ENCODE results near the gene TACC2. TPM values are rescaled to one million over a fixed set of nuclear protein-coding genes. Genes with fewer than 3 reads are reported as not detected.

The TACC2 gene
- total RNA-seq, 1 experiment from 2014 or later, result 15.8 TPM

DNA sequence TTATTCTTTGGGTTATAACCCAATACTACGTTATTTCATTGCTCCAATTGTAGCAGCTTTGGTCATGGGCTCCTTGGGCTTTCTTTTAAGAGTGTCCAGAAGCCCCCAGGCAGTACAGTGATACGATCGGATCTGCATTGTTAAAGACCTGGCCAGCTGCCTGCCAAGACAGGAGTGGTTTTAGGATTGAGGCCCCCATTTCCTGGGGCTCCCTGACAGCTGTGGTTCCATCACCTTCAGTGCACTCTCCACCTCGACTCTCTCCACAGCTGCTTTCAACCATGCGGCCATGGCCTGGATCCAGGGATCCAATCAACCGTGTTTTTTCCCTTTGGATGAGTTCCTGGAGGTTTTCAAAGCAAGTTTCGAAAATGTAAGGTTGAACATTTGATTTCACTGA is 158.7 kb downstream of the TACC2 start:
- no peak for TF ChIP-seq EZH2 (IDR thresholded peaks at IDR 0.05; ENCODE audit: low read depth)
- TF ChIP-seq, protein P1, sequence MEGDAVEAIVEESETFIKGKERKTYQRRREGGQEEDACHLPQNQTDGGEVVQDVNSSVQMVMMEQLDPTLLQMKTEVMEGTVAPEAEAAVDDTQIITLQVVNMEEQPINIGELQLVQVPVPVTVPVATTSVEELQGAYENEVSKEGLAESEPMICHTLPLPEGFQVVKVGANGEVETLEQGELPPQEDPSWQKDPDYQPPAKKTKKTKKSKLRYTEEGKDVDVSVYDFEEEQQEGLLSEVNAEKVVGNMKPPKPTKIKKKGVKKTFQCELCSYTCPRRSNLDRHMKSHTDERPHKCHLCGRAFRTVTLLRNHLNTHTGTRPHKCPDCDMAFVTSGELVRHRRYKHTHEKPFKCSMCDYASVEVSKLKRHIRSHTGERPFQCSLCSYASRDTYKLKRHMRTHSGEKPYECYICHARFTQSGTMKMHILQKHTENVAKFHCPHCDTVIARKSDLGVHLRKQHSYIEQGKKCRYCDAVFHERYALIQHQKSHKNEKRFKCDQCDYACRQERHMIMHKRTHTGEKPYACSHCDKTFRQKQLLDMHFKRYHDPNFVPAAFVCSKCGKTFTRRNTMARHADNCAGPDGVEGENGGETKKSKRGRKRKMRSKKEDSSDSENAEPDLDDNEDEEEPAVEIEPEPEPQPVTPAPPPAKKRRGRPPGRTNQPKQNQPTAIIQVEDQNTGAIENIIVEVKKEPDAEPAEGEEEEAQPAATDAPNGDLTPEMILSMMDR (conservative IDR thresholded peaks at IDR 0.05), result no peak
- Histone ChIP-seq H3K9me3 (ENCODE audit: insufficient read depth, low read depth) (no peaks in the 10 kb centered on the region), H3F3A (ENCODE audit: insufficient read depth, low read depth) (no peaks in the 10 kb centered on the region), H3K27ac (no peak overlapping the region), H4K20me1 (ENCODE audit: insufficient read depth) (no peaks in the 10 kb centered on the region), H3K36me3 (ENCODE audit: low read depth) (peaks cover 4% of the 10 kb centered on the region; the same call in 1 of the 2 replicates), H3K4me3 (no peak overlapping the region), H3K4me2 (no peak overlapping the region), H3K27me3 (ENCODE audit: insufficient read depth, low read depth) (no peaks in the 10 kb centered on the region), H2AFZ (no peak overlapping the region), H3K79me2 (ENCODE audit: low read depth) (no peaks in the 10 kb centered on the region), H3K4me1 (replicated peaks; ENCODE audit: insufficient read depth) (no peaks in the 10 kb centered on the region), H3K9me2 (ENCODE audit: insufficient read depth) (no peaks in the 10 kb centered on the region)
- POLR2A ChIA-PET (ENCODE audit: unreplicated experiment), result no interaction called here
- intact Hi-C loops (cut with micrococcal nuclease; ENCODE audit: unreplicated experiment), result loop anchor here (10.0 kb wide), 2 partner anchors 117 to 287 kb away; no protein-coding TSS in a partner anchor
- BruUV-seq (replicated peaks), result no TSS peak
- CTCF ChIA-PET, result no interaction called here
- DNase-seq, result no peak

DNA sequence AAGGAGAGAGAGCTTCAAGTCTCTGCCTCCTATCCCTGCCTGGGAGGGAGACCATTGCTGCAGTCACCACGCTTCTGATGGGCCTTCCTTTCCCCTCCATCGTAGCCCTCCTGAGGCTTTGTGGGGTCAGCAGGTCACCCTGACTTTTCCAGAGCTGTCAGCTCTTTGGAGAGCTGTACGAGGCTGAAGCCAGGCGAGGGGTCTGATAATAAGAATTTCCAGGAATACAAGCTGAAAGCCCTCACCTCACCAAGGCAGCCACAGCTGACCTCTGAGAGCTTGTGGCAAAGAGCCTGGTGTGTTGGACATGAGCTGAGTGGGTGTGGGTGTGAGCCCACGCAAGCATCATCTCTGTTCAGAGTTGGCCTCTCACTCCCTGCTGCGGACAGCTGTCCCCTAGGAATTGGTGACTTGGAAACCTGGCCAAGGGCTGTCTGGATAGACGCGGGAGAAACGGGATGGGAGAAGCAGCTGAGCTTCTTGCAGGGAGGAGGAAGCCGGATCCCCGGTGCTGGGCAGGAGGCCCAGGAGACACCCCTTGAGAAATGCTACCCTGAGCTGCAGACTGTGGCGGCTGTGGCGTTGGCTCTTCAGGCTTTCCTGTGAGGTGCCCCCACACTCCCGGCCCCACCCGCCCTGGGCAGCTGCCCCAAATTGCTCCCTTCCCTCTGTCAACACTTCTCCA is 160.1 kb downstream of the TACC2 start:
- no peaks in the 10 kb centered on the region for H3K9me2 ChIP-seq (ENCODE audit: insufficient read depth)
- no peaks in the 10 kb centered on the region for H4K20me1 ChIP-seq (ENCODE audit: insufficient read depth)
- H3K27ac ChIP-seq, result no peak overlapping the region
- H2AFZ ChIP-seq, result no peak overlapping the region
- no peaks in the 10 kb centered on the region for H3K9me3 ChIP-seq (ENCODE audit: insufficient read depth, low read depth)
- H3K36me3 ChIP-seq (ENCODE audit: low read depth), result peaks cover 4% of the 10 kb centered on the region; the same call in 1 of the 2 replicates
- no peaks in the 10 kb centered on the region for H3K79me2 ChIP-seq (ENCODE audit: low read depth)
- no peaks in the 10 kb centered on the region for H3K27me3 ChIP-seq (ENCODE audit: insufficient read depth, low read depth)
- DNase-seq, result no peak
- H3K4me1 ChIP-seq (replicated peaks; ENCODE audit: insufficient read depth), result no peaks in the 10 kb centered on the region
- no peak for TF ChIP-seq EZH2 (IDR thresholded peaks at IDR 0.05; ENCODE audit: low read depth)
- TF ChIP-seq, protein P1 (conservative IDR thresholded peaks at IDR 0.05), result no peak
- no peak overlapping the region for H3K4me3 ChIP-seq
- intact Hi-C loops (cut with micrococcal nuclease; ENCODE audit: unreplicated experiment), result loop anchor here (10.0 kb wide), 2 partner anchors 116 to 286 kb away; no protein-coding TSS in a partner anchor
- POLR2A ChIA-PET (ENCODE audit: unreplicated experiment), result no interaction called here
- CTCF ChIA-PET, result no interaction called here
- BruUV-seq (replicated peaks), result no TSS peak
- no peaks in the 10 kb centered on the region for H3F3A ChIP-seq (ENCODE audit: insufficient read depth, low read depth)
- H3K4me2 ChIP-seq, result no peak overlapping the region

DNA sequence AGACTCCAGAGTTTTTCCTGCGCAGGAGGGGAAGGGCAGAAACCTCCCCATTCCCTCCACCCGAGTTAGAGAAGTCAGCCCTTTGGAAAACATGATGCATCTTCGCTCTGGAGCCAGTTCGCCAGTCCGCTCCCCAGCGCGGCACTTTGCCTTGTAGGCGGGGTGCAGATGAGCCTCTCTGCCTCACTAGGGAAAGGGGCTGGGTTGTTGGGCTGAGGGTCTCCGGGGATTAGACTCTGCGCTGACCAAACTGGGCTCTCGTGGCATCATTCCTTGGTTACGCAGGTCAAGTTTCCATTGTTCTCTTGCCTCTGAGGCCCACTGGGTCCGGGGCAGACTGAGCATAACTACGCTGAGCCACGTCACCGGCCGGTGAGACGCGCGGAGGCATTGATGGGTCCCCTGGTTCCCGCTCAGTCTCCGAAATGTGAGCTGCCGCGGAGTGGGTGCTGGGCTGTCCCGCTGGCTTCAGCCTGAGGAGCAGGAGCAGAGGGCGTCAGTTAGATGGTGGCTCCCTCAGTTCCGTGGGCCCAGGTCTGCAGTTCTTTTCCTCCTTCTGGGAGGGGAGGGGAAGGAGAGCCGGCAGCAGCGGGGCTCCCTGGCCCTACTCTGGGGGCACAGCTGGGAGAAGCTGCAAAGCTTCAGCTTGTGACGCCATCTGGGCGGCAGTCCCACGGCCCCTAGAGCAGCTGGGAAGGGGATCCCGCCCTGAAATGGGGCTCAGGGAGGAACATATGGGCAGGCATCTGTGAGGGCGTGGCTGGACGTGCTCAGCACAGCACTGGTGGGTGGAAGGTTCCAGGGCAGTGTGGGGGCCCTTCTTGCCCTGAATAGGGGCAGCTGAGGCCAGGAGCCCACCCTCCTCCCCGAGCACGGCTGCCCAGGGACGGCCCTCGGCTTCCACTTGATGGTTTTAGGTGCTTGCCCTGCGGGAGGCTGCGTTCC is 160.9 kb downstream of the TACC2 start:
- no TSS peak for BruUV-seq (replicated peaks)
- Histone ChIP-seq H3K9me3 (ENCODE audit: insufficient read depth, low read depth) (no peaks in the 10 kb centered on the region), H3K9me2 (ENCODE audit: insufficient read depth) (no peaks in the 10 kb centered on the region), H3K27ac (no peak overlapping the region), H3K4me1 (replicated peaks; ENCODE audit: insufficient read depth) (no peaks in the 10 kb centered on the region), H3K36me3 (ENCODE audit: low read depth) (peaks cover 4% of the 10 kb centered on the region; the same call in 1 of the 2 replicates), H4K20me1 (ENCODE audit: insufficient read depth) (no peaks in the 10 kb centered on the region), H3K4me2 (no peak overlapping the region), H3K79me2 (ENCODE audit: low read depth) (no peaks in the 10 kb centered on the region), H3K4me3 (no peak overlapping the region), H2AFZ (no peak overlapping the region), H3F3A (ENCODE audit: insufficient read depth, low read depth) (no peaks in the 10 kb centered on the region), H3K27me3 (ENCODE audit: insufficient read depth, low read depth) (no peaks in the 10 kb centered on the region)
- CTCF ChIA-PET, result no interaction called here
- intact Hi-C loops (cut with micrococcal nuclease; ENCODE audit: unreplicated experiment), result loop anchor here (10.0 kb wide), 2 partner anchors 115 to 285 kb away; no protein-coding TSS in a partner anchor
- TF ChIP-seq EZH2 (IDR thresholded peaks at IDR 0.05; ENCODE audit: low read depth), result no peak
- TF ChIP-seq, protein P1 (conservative IDR thresholded peaks at IDR 0.05), result no peak
- no peak for DNase-seq
- POLR2A ChIA-PET (ENCODE audit: unreplicated experiment), result no interaction called here
